ENCODE measurements around the gene LPP. TPM values are rescaled to one million over a fixed set of nuclear protein-coding genes. Genes with fewer than 3 reads are reported as not detected.
"Not testable (repeated sequence)": the region's sequence is repeated elsewhere in the genome, so short reads cannot be mapped to it uniquely, and the experiment has no call there.

LPP gene
- total and polyA plus RNA-seq, 8 donors, result 23.1 to 220 (median 26.7) TPM

- Histone ChIP-seq H3K27ac (no peak overlapping the region), H3K4me1 (peaks cover 0 to 69% of the 10 kb centered on the region in 2 donors), H3K4me3 (no peak overlapping the region), H3K9me3 (no peaks in the 10 kb centered on the region), H3K27me3 (no peaks in the 10 kb centered on the region), H3K36me3 (no peaks in the 10 kb centered on the region)
- ATAC-seq, result no peak
- TF ChIP-seq CTCF (IDR thresholded peaks at IDR 0.05), result no peak
- intact Hi-C loops (cut with DNase I), result no loop called here
- no peak for DNase-seq
These were observed 281.3 kb downstream of the LPP start for GRCh38 chr3:188435266-188435665.

- intact Hi-C loops (cut with DNase I), result no loop called here
- no peaks in the 10 kb centered on the region for H3K9me3 ChIP-seq
- no peak for TF ChIP-seq CTCF (IDR thresholded peaks at IDR 0.05)
These were observed 284.0 kb downstream of the LPP start for GRCh38 chr3:188437926-188438325.

DNA sequence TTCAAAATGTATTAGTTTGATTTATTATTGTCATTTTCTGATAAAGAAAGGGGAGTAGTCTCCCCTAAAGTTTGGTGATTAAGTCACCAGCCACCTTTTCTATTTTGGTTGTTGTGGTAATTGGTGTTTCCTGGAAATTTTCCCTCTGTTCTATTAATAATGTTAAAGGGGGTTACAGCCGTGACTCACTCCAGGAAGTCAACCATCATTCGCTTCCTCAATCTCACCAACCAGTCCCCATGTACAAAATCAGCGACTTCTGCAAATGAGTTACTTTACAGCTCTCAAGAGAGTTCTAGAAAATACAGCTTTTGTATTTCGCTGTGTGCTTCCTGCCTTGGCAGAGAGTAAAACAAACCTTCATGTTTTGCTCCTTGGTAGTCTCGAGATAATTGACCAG, 285.1 kb downstream of the LPP start:
- peaks cover 0 to 44% of the 10 kb centered on the region in 2 donors for H3K4me1 ChIP-seq
- H3K9me3 ChIP-seq, result no peaks in the 10 kb centered on the region
- ATAC-seq (peak; percentile 86), DNase-seq (peak in 1 of 4 donors; percentile 14)
- no peak overlapping the region for H3K4me3 ChIP-seq
- peak overlapping the region; percentile 53 to 88 for H3K27ac ChIP-seq
- intact Hi-C loops (cut with DNase I), result no loop called here
- no peak for TF ChIP-seq CTCF (IDR thresholded peaks at IDR 0.05)
- no peaks in the 10 kb centered on the region for H3K27me3 ChIP-seq
- H3K36me3 ChIP-seq, result no peaks in the 10 kb centered on the region

More at GRCh38 chr3:188437926-188438325, 284.0 kb downstream of the LPP start:
- Histone ChIP-seq H3K27me3 (no peaks in the 10 kb centered on the region), H3K36me3 (no peaks in the 10 kb centered on the region), H3K27ac (no peak overlapping the region), H3K4me3 (no peak overlapping the region), H3K4me1 (peaks cover 0 to 48% of the 10 kb centered on the region in 2 donors)
- ATAC-seq, result no peak
- no peak for DNase-seq

DNA sequence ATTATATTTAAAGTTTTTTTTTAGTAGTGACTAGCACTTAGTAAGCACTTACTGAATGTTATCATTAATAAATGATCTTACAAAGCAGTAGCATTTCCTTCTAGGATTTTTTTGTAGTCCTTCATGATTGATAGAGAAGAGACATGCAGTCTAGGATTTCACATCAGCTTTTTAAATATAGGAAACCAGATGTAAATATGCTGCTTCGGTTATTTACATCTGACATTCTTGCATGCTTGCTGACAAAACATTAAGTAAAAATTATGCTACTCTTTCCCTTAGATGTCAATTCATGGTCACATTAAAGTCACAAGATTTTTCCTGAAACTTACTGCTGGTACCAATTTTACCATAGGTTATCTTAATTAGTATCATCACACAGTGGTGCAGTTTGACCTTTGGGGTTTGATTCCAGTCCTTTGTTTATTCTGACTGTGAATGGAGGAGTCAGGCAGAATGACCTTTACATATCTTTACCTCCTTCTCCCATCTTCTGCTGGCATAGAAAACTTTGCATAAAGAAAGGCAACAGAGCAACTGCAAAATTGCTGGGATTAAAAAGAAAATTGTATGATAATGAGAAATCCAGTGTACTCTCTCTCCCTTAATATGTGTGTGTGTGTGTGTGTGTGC, 286.5 kb downstream of the LPP start:
- DNase-seq, result no peak
- H3K4me1 ChIP-seq, result peaks cover 0 to 32% of the 10 kb centered on the region in 2 donors
- no peak for TF ChIP-seq CTCF (IDR thresholded peaks at IDR 0.05)
- intact Hi-C loops (cut with DNase I), result no loop called here
- H3K9me3 ChIP-seq, result no peaks in the 10 kb centered on the region
- H3K36me3 ChIP-seq, result no peaks in the 10 kb centered on the region
- H3K27me3 ChIP-seq, result no peaks in the 10 kb centered on the region
- ATAC-seq, result no peak
- no peak overlapping the region for H3K4me3 ChIP-seq
- H3K27ac ChIP-seq, result peak overlapping the region in 1 of 2 donors; percentile 88

DNA sequence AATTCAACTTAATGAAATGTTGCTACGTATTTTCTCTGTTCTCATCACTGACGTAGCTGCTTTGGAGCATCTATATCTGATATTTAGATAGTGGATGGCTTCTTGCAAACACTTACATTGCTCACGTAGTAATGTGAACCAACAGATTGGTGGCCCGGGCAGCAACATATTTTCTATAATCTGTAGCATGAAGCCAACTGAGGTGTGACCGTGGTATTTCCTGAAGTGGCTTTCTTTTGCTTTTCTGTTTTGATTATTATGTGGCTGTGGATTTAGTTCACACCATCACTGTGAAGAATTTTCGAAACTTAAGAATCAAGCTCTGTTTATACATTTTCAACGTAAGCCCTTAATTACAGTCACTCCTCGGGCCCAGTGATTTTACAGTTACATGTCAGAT, 288.5 kb downstream of the LPP start:
- ATAC-seq (no peak), DNase-seq (no peak)
- intact Hi-C loops (cut with DNase I), result no loop called here
- H3K27ac ChIP-seq, result no peak overlapping the region
- no peaks in the 10 kb centered on the region for H3K36me3 ChIP-seq
- no peaks in the 10 kb centered on the region for H3K9me3 ChIP-seq
- H3K4me1 ChIP-seq, result peaks cover 0 to 28% of the 10 kb centered on the region in 2 donors
- no peaks in the 10 kb centered on the region for H3K27me3 ChIP-seq
- TF ChIP-seq CTCF (IDR thresholded peaks at IDR 0.05), result no peak
- no peak overlapping the region for H3K4me3 ChIP-seq

DNA sequence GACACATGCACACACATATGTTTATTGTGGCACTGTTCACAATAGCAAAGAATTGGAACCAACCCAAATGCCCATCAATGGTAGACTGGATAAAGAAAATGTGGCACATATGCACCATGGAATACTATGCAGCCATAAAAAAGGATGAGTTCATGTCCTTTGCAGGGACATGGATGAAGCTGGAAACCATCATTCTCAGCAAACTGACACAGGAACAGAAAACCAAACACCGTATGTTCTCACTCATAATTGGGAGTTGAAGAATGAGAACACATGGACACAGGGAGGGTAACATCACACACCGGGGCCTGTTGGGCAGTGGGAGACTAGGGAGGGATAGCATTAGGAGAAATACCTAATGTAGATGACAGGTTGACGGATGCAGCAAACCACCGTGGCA, 291.2 kb downstream of the LPP start:
- intact Hi-C loops (cut with DNase I); H3K9me3 ChIP-seq; H3K27me3 ChIP-seq; H3K4me3 ChIP-seq; H3K27ac ChIP-seq; H3K4me1 ChIP-seq; ATAC-seq; H3K36me3 ChIP-seq; DNase-seq: not testable (repeated sequence)

All from left lung (tissue), 10 donors.